IMR-90 (cell line): Measurements from ENCODE around the gene GPC6.

Experiments used
- MXI1 ChIP-seq: IDR thresholded peaks from 2 replicates; pipeline ENCODE4 v1.6.1; 2012; ENCODE audit warnings: low read depth, mild to moderate bottlenecking, low read length, moderate library complexity, borderline replicate concordance
- POLR2A ChIP-seq: IDR thresholded peaks from 2 replicates; pipeline ENCODE4 v1.6.1; 2012; ENCODE audit warnings: mild to moderate bottlenecking, low read depth, low read length
- RAD21 ChIP-seq: IDR thresholded peaks from 2 replicates; pipeline ENCODE4 v1.6.1; 2012; ENCODE audit warnings: low read length, improper control_type of control experiment
- RCOR1 ChIP-seq: IDR thresholded peaks from 2 replicates; pipeline ENCODE4 v1.6.1; 2012; ENCODE audit warnings: mild to moderate bottlenecking, low read length, improper control_type of control experiment; ENCODE audit not compliant: insufficient replicate concordance
- TF ChIP-seq, protein P1 (sequence below): conservative IDR thresholded peaks from 2 replicates; pipeline ENCODE4 v1.5.1; 2012; ENCODE audit warnings: mild to moderate bottlenecking, low read depth, low read length, improper control_type of control experiment
- TF ChIP-seq, protein P2 (sequence below): fragments of 150-350 bp; IDR thresholded peaks from 2 replicates; pipeline ENCODE4 v1.6.1; 2017; ENCODE audit warnings: mild to moderate bottlenecking, antibody characterized with exemption, low read length, low read depth
- TF ChIP-seq, protein P3 (sequence below): fragments of 150-350 bp; IDR thresholded peaks from 2 replicates; pipeline ENCODE4 v1.6.1; 2016; ENCODE audit warnings: low read depth, mild to moderate bottlenecking, low read length, moderate library complexity, borderline replicate concordance

DNA sequence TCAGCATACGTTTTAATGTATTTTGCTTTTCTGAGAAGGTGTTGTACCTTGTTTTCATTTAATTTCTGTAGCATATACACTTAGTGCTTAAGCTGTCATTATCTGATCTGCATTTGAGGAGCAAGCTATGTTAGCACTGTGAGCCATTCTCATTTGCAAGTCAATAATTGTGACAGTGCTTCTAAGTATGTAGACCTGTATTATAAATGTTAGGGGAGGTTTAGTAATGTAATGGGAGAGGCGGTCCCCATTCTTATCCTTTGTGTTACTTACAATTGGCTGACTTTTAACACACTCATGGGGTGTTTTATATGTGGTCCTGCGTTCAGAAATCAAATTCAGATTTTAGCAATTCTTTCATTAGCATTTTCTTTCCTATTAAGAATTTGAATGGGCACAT is 90.2 kb downstream of the GPC6 start:
- no peak for TF ChIP-seq POLR2A
- TF ChIP-seq, protein P1, sequence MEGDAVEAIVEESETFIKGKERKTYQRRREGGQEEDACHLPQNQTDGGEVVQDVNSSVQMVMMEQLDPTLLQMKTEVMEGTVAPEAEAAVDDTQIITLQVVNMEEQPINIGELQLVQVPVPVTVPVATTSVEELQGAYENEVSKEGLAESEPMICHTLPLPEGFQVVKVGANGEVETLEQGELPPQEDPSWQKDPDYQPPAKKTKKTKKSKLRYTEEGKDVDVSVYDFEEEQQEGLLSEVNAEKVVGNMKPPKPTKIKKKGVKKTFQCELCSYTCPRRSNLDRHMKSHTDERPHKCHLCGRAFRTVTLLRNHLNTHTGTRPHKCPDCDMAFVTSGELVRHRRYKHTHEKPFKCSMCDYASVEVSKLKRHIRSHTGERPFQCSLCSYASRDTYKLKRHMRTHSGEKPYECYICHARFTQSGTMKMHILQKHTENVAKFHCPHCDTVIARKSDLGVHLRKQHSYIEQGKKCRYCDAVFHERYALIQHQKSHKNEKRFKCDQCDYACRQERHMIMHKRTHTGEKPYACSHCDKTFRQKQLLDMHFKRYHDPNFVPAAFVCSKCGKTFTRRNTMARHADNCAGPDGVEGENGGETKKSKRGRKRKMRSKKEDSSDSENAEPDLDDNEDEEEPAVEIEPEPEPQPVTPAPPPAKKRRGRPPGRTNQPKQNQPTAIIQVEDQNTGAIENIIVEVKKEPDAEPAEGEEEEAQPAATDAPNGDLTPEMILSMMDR: no peak
- TF ChIP-seq MXI1: no peak
- no peak for TF ChIP-seq RCOR1
- no peak for TF ChIP-seq RAD21
- TF ChIP-seq, protein P2, sequence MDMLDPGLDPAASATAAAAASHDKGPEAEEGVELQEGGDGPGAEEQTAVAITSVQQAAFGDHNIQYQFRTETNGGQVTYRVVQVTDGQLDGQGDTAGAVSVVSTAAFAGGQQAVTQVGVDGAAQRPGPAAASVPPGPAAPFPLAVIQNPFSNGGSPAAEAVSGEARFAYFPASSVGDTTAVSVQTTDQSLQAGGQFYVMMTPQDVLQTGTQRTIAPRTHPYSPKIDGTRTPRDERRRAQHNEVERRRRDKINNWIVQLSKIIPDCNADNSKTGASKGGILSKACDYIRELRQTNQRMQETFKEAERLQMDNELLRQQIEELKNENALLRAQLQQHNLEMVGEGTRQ: no peak
- TF ChIP-seq, protein P3, sequence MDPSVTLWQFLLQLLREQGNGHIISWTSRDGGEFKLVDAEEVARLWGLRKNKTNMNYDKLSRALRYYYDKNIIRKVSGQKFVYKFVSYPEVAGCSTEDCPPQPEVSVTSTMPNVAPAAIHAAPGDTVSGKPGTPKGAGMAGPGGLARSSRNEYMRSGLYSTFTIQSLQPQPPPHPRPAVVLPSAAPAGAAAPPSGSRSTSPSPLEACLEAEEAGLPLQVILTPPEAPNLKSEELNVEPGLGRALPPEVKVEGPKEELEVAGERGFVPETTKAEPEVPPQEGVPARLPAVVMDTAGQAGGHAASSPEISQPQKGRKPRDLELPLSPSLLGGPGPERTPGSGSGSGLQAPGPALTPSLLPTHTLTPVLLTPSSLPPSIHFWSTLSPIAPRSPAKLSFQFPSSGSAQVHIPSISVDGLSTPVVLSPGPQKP: no peak
